BLaER1 treated with 17β-estradiol and CSF1 and Interleukin-3, amounts not matched to agents 10 nM and 100 nM (cell line): Measurements from ENCODE around the gene ANKS1B.
A peak's percentile ranks its signal among the peaks of the same experiment; 100 is the strongest.

ENCODE experiments used
- H3K27ac ChIP-seq, 11 experiments: shearing (Covaris generic); formaldehyde crosslinking; 2 replicates each; pipeline ENCODE4 v1.8.1; 2022
- H3K27me3 ChIP-seq, 11 experiments: shearing (Covaris generic); formaldehyde crosslinking; 2 replicates each; pipeline ENCODE4 v1.8.1; 2022
- H3K36me3 ChIP-seq, 11 experiments: shearing (Covaris generic); formaldehyde crosslinking; 2 replicates each; pipeline ENCODE4 v1.8.1; 2022
- H3K4me1 ChIP-seq, 10 experiments: shearing (Covaris generic); formaldehyde crosslinking; 2 replicates each; pipeline ENCODE4 v1.8.1; 2022
- H3K4me2 ChIP-seq, 11 experiments: shearing (Covaris generic); formaldehyde crosslinking; 2 replicates each; pipeline ENCODE4 v1.8.1; 2022
- H3K4me3 ChIP-seq, 10 experiments: shearing (Covaris generic); formaldehyde crosslinking; 2 replicates each; pipeline ENCODE4 v1.8.1; 2022
- H3K9ac ChIP-seq, 11 experiments: shearing (Covaris generic); formaldehyde crosslinking; 2 replicates each; pipeline ENCODE4 v1.8.1; 2022
- H3K9me3 ChIP-seq, 11 experiments: shearing (Covaris generic); formaldehyde crosslinking; replicated peaks in 1 of 11; 2 replicates each; pipeline ENCODE4 v1.8.1; 2022
- H4K20me1 ChIP-seq, 11 experiments: shearing (Covaris generic); formaldehyde crosslinking; 2 replicates each; pipeline ENCODE4 v1.8.1; 2022
- Cebpa-rat ChIP-seq, 11 experiments: shearing (Covaris generic); IDR thresholded peaks; 2 replicates each; pipeline ENCODE4 v1.8.1; 2022

Gene ANKS1B

GRCh38 chr12:99122959-99123358, 861.8 kb downstream of the ANKS1B start:
- Histone ChIP-seq H3K36me3 (peaks cover 0 to 21% (median 0%) of the 10 kb centered on the region in 11 experiments; a peak in 6 of 22 replicates), H3K4me3 (no peak overlapping the region), H3K4me2 (peak overlapping the region in 2 of 11 experiments; percentile 38 to 65; a peak in 1 of 22 replicates), H3K27me3 (no peaks in the 10 kb centered on the region), H3K9ac (no peak overlapping the region), H3K27ac (no peak overlapping the region), H3K9me3 (no peaks in the 10 kb centered on the region), H4K20me1 (no peaks in the 10 kb centered on the region), H3K4me1 (peaks cover 5 to 24% (median 10%) of the 10 kb centered on the region in 10 experiments; a peak in 15 of 20 replicates)
- no peak for TF ChIP-seq Cebpa-rat (IDR thresholded peaks at IDR 0.05)

- Histone ChIP-seq H3K36me3 (peaks cover 0 to 21% (median 0%) of the 10 kb centered on the region in 11 experiments; a peak in 6 of 22 replicates), H3K27ac (no peak overlapping the region), H3K4me3 (no peak overlapping the region), H3K9me3 (no peaks in the 10 kb centered on the region), H4K20me1 (no peaks in the 10 kb centered on the region), H3K9ac (no peak overlapping the region), H3K4me1 (peaks cover 5 to 22% (median 10%) of the 10 kb centered on the region in 10 experiments; a peak in 15 of 20 replicates), H3K4me2 (no peak overlapping the region), H3K27me3 (no peaks in the 10 kb centered on the region)
- TF ChIP-seq Cebpa-rat (IDR thresholded peaks at IDR 0.05), result no peak
Observed at GRCh38 chr12:99122496-99122895, 862.2 kb downstream of the ANKS1B start.

- Histone ChIP-seq H3K4me3 (no peak overlapping the region), H3K36me3 (peaks cover 0 to 21% (median 0%) of the 10 kb centered on the region in 11 experiments; a peak in 5 of 22 replicates), H3K27ac (no peak overlapping the region), H3K4me1 (peaks cover 5 to 22% (median 10%) of the 10 kb centered on the region in 10 experiments; a peak in 15 of 20 replicates), H3K27me3 (no peaks in the 10 kb centered on the region), H3K9ac (no peak overlapping the region), H3K9me3 (no peaks in the 10 kb centered on the region), H3K4me2 (peak overlapping the region in 6 of 11 experiments; percentile 0 to 37 (median 18); a peak in 2 of 22 replicates), H4K20me1 (no peaks in the 10 kb centered on the region)
- TF ChIP-seq Cebpa-rat (IDR thresholded peaks at IDR 0.05), result no peak
Observed at GRCh38 chr12:99121546-99121945, 863.2 kb downstream of the ANKS1B start.

GRCh38 chr12:99119943-99120342, 864.8 kb downstream of the ANKS1B start:
- Histone ChIP-seq H3K4me3 (no peak overlapping the region), H3K27me3 (no peaks in the 10 kb centered on the region), H3K9ac (no peak overlapping the region), H4K20me1 (no peaks in the 10 kb centered on the region), H3K36me3 (peaks cover 0 to 21% (median 0%) of the 10 kb centered on the region in 11 experiments; a peak in 6 of 22 replicates), H3K9me3 (peaks cover 0 to 4% (median 0%) of the 10 kb centered on the region in 11 experiments; a peak in 1 of 22 replicates), H3K4me1 (peaks cover 5 to 22% (median 10%) of the 10 kb centered on the region in 10 experiments; a peak in 15 of 20 replicates), H3K4me2 (no peak overlapping the region), H3K27ac (no peak overlapping the region)
- no peak for TF ChIP-seq Cebpa-rat (IDR thresholded peaks at IDR 0.05)

GRCh38 chr12:99119449-99119848, 865.3 kb downstream of the ANKS1B start:
- peaks cover 0 to 4% (median 0%) of the 10 kb centered on the region in 11 experiments; a peak in 1 of 22 replicates for H3K9me3 ChIP-seq
- no peak for TF ChIP-seq Cebpa-rat (IDR thresholded peaks at IDR 0.05)

GRCh38 chr12:99111600-99111999, 873.1 kb downstream of the ANKS1B start:
- Histone ChIP-seq H3K4me1 (no peaks in the 10 kb centered on the region), H3K9me3 (peaks cover 0 to 4% (median 0%) of the 10 kb centered on the region in 11 experiments; a peak in 1 of 22 replicates), H3K4me2 (no peak overlapping the region), H4K20me1 (no peaks in the 10 kb centered on the region), H3K27me3 (no peaks in the 10 kb centered on the region), H3K36me3 (peaks cover 0 to 7% (median 0%) of the 10 kb centered on the region in 11 experiments; a peak in 4 of 22 replicates), H3K27ac (no peak overlapping the region), H3K4me3 (no peak overlapping the region), H3K9ac (no peak overlapping the region)
- no peak for TF ChIP-seq Cebpa-rat (IDR thresholded peaks at IDR 0.05)

More at GRCh38 chr12:99119449-99119848, 865.3 kb downstream of the ANKS1B start:
- Histone ChIP-seq H3K4me3 (no peak overlapping the region), H3K9ac (no peak overlapping the region), H3K4me2 (no peak overlapping the region), H3K27me3 (no peaks in the 10 kb centered on the region), H3K36me3 (peaks cover 0 to 21% (median 0%) of the 10 kb centered on the region in 11 experiments; a peak in 6 of 22 replicates), H4K20me1 (no peaks in the 10 kb centered on the region), H3K4me1 (peaks cover 5 to 22% (median 10%) of the 10 kb centered on the region in 10 experiments; a peak in 15 of 20 replicates), H3K27ac (no peak overlapping the region)

- no peaks in the 10 kb centered on the region for H3K27me3 ChIP-seq
- peaks cover 0 to 7% (median 0%) of the 10 kb centered on the region in 11 experiments; a peak in 4 of 22 replicates for H3K36me3 ChIP-seq
- no peak overlapping the region for H3K9ac ChIP-seq
- TF ChIP-seq Cebpa-rat (IDR thresholded peaks at IDR 0.05), result no peak
- H3K27ac ChIP-seq, result no peak overlapping the region
- no peaks in the 10 kb centered on the region for H4K20me1 ChIP-seq
- H3K4me3 ChIP-seq, result no peak overlapping the region
- peaks cover 0 to 1% (median 0%) of the 10 kb centered on the region in 11 experiments; a peak in 1 of 22 replicates for H3K9me3 ChIP-seq
- no peaks in the 10 kb centered on the region for H3K4me1 ChIP-seq
- no peak overlapping the region for H3K4me2 ChIP-seq
Observed at GRCh38 chr12:99110868-99111267, 873.9 kb downstream of the ANKS1B start.

- no peak overlapping the region for H3K9ac ChIP-seq
- H3K9me3 ChIP-seq, result no peaks in the 10 kb centered on the region
- no peak for TF ChIP-seq Cebpa-rat (IDR thresholded peaks at IDR 0.05)
- peaks cover 0 to 8% (median 0%) of the 10 kb centered on the region in 11 experiments; a peak in 4 of 22 replicates for H3K36me3 ChIP-seq
- no peak overlapping the region for H3K4me3 ChIP-seq
- no peaks in the 10 kb centered on the region for H4K20me1 ChIP-seq
- H3K27me3 ChIP-seq, result no peaks in the 10 kb centered on the region
- no peak overlapping the region for H3K27ac ChIP-seq
- H3K4me2 ChIP-seq, result no peak overlapping the region
- H3K4me1 ChIP-seq, result no peaks in the 10 kb centered on the region
Observed at GRCh38 chr12:99110212-99110611, 874.5 kb downstream of the ANKS1B start.

- no peaks in the 10 kb centered on the region for H4K20me1 ChIP-seq
- H3K27ac ChIP-seq, result no peak overlapping the region
- H3K36me3 ChIP-seq, result peaks cover 0 to 20% (median 0%) of the 10 kb centered on the region in 11 experiments; a peak in 4 of 22 replicates
- H3K4me1 ChIP-seq, result no peaks in the 10 kb centered on the region
- H3K9me3 ChIP-seq, result no peaks in the 10 kb centered on the region
- no peak for TF ChIP-seq Cebpa-rat (IDR thresholded peaks at IDR 0.05)
- H3K27me3 ChIP-seq, result no peaks in the 10 kb centered on the region
- H3K4me2 ChIP-seq, result no peak overlapping the region
- no peak overlapping the region for H3K4me3 ChIP-seq
- H3K9ac ChIP-seq, result no peak overlapping the region
Observed at GRCh38 chr12:99108924-99109323, 875.8 kb downstream of the ANKS1B start.

- H3K4me2 ChIP-seq, result no peak overlapping the region
- no peaks in the 10 kb centered on the region for H3K27me3 ChIP-seq
- TF ChIP-seq Cebpa-rat (IDR thresholded peaks at IDR 0.05), result no peak
- H3K4me3 ChIP-seq, result no peak overlapping the region
- peaks cover 0 to 8% (median under 1%) of the 10 kb centered on the region in 10 experiments; a peak in 5 of 20 replicates for H3K4me1 ChIP-seq
- H4K20me1 ChIP-seq, result no peaks in the 10 kb centered on the region
- H3K36me3 ChIP-seq, result peaks cover 0 to 18% (median 0%) of the 10 kb centered on the region in 11 experiments; a peak in 6 of 22 replicates
- H3K9ac ChIP-seq, result no peak overlapping the region
- no peaks in the 10 kb centered on the region for H3K9me3 ChIP-seq
- no peak overlapping the region for H3K27ac ChIP-seq
Observed at GRCh38 chr12:99099786-99100185, 885.0 kb downstream of the ANKS1B start.
